ENCODE results near the gene STMP1. TPM values are rescaled to one million over a fixed set of nuclear protein-coding genes. Genes with fewer than 3 reads are reported as not detected.

STMP1 gene
- polyA plus RNA-seq, 1 donor (not counting 4 experiments of a cell fraction or from before 2014, with no cell fraction given), result 30.5 TPM

- no peaks in the 10 kb centered on the region for H3K27me3 ChIP-seq (ENCODE audit: control insufficient read depth, extremely low read depth, insufficient read depth, low read length)
- H3K36me3 ChIP-seq (ENCODE audit: control insufficient read depth in 2 of 2, extremely low read depth in 1 of 2, insufficient read depth in 2 of 2, low read length in 2 of 2), result peaks cover 0 to 5% of the 10 kb centered on the region in 2 experiments
- H3K9me3 ChIP-seq (ENCODE audit: control insufficient read depth, low read depth, low read length), result no peaks in the 10 kb centered on the region
- H3K79me2 ChIP-seq (ENCODE audit: control insufficient read depth, insufficient read depth, low read length), result no peaks in the 10 kb centered on the region
- no peak overlapping the region for H3K9ac ChIP-seq (ENCODE audit: control insufficient read depth, extremely low read depth, insufficient read depth, low read length)
- no peak overlapping the region for H3K4me2 ChIP-seq (ENCODE audit: control insufficient read depth, extremely low read depth, insufficient read depth, low read depth, low read length)
- no peak for FAIRE-seq
- no peaks in the 10 kb centered on the region for H3K9me1 ChIP-seq (ENCODE audit: control insufficient read depth, extremely low read depth, insufficient read depth, low read length)
- dilution Hi-C loops (cut with MboI; ENCODE audit: extremely low pct_ligation_motif_present, low sequenced_read_pairs), result no loop called here
- no peak for TF ChIP-seq EZH2 (IDR thresholded peaks at IDR 0.05; ENCODE audit: low read length)
- no peaks in the 10 kb centered on the region for H4K20me1 ChIP-seq (ENCODE audit: control insufficient read depth, extremely low read depth, insufficient read depth, low read length)
- H3K4me3 ChIP-seq (ENCODE audit: control insufficient read depth in 2 of 3, extremely low read depth in 1 of 3, insufficient read depth in 2 of 3, low read depth in 1 of 3, low read length in 3 of 3), result no peak overlapping the region
- DNase-seq (ENCODE audit: low read depth, low spot score), result no peak
- no peak overlapping the region for H3K27ac ChIP-seq (ENCODE audit: control insufficient read depth, insufficient read depth, low read length)
- no peaks in the 10 kb centered on the region for H3K4me1 ChIP-seq (ENCODE audit: control insufficient read depth, extremely low read depth, insufficient read depth, low read length)
- H2AFZ ChIP-seq (ENCODE audit: control insufficient read depth, low read length), result no peak overlapping the region
Measured at GRCh38 chr7:135650831-135651573, 11.3 kb upstream of the STMP1 start.

- no peaks in the 10 kb centered on the region for H3K27me3 ChIP-seq (ENCODE audit: control insufficient read depth, extremely low read depth, insufficient read depth, low read length)
- H3K9me3 ChIP-seq (ENCODE audit: control insufficient read depth, low read depth, low read length), result no peaks in the 10 kb centered on the region
- DNase-seq (ENCODE audit: low read depth, low spot score) (no peak), FAIRE-seq (no peak)
- no peak overlapping the region for H3K4me2 ChIP-seq (ENCODE audit: control insufficient read depth, extremely low read depth, insufficient read depth, low read depth, low read length)
- no peaks in the 10 kb centered on the region for H3K79me2 ChIP-seq (ENCODE audit: control insufficient read depth, insufficient read depth, low read length)
- no peak overlapping the region for H3K4me3 ChIP-seq (ENCODE audit: control insufficient read depth in 2 of 3, extremely low read depth in 1 of 3, insufficient read depth in 2 of 3, low read depth in 1 of 3, low read length in 3 of 3)
- no peak overlapping the region for H3K27ac ChIP-seq (ENCODE audit: control insufficient read depth, insufficient read depth, low read length)
- H2AFZ ChIP-seq (ENCODE audit: control insufficient read depth, low read length), result no peak overlapping the region
- H4K20me1 ChIP-seq (ENCODE audit: control insufficient read depth, extremely low read depth, insufficient read depth, low read length), result no peaks in the 10 kb centered on the region
- H3K36me3 ChIP-seq (ENCODE audit: control insufficient read depth in 2 of 2, extremely low read depth in 1 of 2, insufficient read depth in 2 of 2, low read length in 2 of 2), result no peaks in the 10 kb centered on the region
- no peaks in the 10 kb centered on the region for H3K4me1 ChIP-seq (ENCODE audit: control insufficient read depth, extremely low read depth, insufficient read depth, low read length)
- dilution Hi-C loops (cut with MboI; ENCODE audit: extremely low pct_ligation_motif_present, low sequenced_read_pairs), result no loop called here
- H3K9me1 ChIP-seq (ENCODE audit: control insufficient read depth, extremely low read depth, insufficient read depth, low read length), result no peaks in the 10 kb centered on the region
- no peak for TF ChIP-seq CTCF (optimal IDR thresholded peaks at IDR 0.05 in 1 of 3, IDR thresholded peaks at IDR 0.05 in 1 of 3, conservative IDR thresholded peaks at IDR 0.05 in 1 of 3; ENCODE audit: extremely low read depth in 1 of 3, insufficient read depth in 2 of 3, low read length in 3 of 3)
- no peak for TF ChIP-seq EZH2 (IDR thresholded peaks at IDR 0.05; ENCODE audit: low read length)
- H3K9ac ChIP-seq (ENCODE audit: control insufficient read depth, extremely low read depth, insufficient read depth, low read length), result no peak overlapping the region
Measured at GRCh38 chr7:135653340-135654080, 8.8 kb upstream of the STMP1 start.

Data from keratinocyte (primary cell).